ENCODE results near the gene PDGFRB.

Gene PDGFRB

DNA sequence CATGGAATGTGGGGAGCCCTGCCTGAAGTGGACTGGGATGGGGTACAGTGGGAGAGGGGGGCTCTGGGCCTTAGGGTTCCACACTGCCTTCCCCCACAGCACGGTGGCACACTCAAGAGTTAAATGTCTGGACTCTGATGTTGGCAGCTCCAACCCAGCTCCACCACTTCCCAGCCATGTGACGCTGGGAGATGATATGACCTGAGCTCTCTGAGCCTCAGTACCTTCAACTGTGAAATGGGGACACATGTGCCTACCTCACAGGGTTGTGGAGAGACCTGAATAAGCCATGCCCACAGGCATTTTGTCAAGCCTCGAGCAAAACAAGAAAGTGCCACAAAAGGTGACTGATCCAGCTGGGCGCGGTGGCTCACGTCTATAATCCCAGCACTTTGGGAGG, 3.4 kb upstream of the PDGFRB start:
- H3K9me3 ChIP-seq (ENCODE audit: control insufficient read depth, insufficient read depth, low read depth, low read length) = no peaks in the 10 kb centered on the region
- no peak overlapping the region for H3K27ac ChIP-seq (ENCODE audit: extremely low read depth, low read depth, low read length)
- TF ChIP-seq ZNF114 (tag by site-specific recombination; IDR thresholded peaks at IDR 0.05) (no peak), ZNF138 (tag by site-specific recombination; IDR thresholded peaks at IDR 0.05; ENCODE audit: borderline replicate concordance) (no peak), ZNF157 (tag by site-specific recombination; IDR thresholded peaks at IDR 0.05) (no peak), GLIS1 (tag by site-specific recombination; IDR thresholded peaks at IDR 0.05) (no peak), ZNF214 (tag by site-specific recombination; IDR thresholded peaks at IDR 0.05; ENCODE audit: borderline replicate concordance) (no peak), BCL11B (tag by site-specific recombination; IDR thresholded peaks at IDR 0.05; ENCODE audit: low read depth) (no peak), ZNF791 (tag by site-specific recombination; IDR thresholded peaks at IDR 0.05) (no peak), ZNF629 (tag by site-specific recombination; IDR thresholded peaks at IDR 0.05) (no peak), ZNF561 (tag by site-specific recombination; IDR thresholded peaks at IDR 0.05; ENCODE audit: borderline replicate concordance) (no peak), KLF10 (tag by site-specific recombination; IDR thresholded peaks at IDR 0.05) (no peak), ZNF768 (tag by site-specific recombination; IDR thresholded peaks at IDR 0.05) (no peak), TCF7L2 (IDR thresholded peaks at IDR 0.05; ENCODE audit: borderline replicate concordance, low read depth, low read length) (no peak), ZNF624 (tag by site-specific recombination; IDR thresholded peaks at IDR 0.05) (no peak), ZNF529 (tag by site-specific recombination; IDR thresholded peaks at IDR 0.05; ENCODE audit: insufficient replicate concordance) (no peak), ZFP69B (tag by site-specific recombination; IDR thresholded peaks at IDR 0.05) (no peak), ZFP41 (tag by site-specific recombination; IDR thresholded peaks at IDR 0.05; ENCODE audit: borderline replicate concordance) (no peak), SCRT1 (tag by site-specific recombination; IDR thresholded peaks at IDR 0.05; ENCODE audit: borderline replicate concordance) (no peak)
- TF ChIP-seq, protein P1, sequence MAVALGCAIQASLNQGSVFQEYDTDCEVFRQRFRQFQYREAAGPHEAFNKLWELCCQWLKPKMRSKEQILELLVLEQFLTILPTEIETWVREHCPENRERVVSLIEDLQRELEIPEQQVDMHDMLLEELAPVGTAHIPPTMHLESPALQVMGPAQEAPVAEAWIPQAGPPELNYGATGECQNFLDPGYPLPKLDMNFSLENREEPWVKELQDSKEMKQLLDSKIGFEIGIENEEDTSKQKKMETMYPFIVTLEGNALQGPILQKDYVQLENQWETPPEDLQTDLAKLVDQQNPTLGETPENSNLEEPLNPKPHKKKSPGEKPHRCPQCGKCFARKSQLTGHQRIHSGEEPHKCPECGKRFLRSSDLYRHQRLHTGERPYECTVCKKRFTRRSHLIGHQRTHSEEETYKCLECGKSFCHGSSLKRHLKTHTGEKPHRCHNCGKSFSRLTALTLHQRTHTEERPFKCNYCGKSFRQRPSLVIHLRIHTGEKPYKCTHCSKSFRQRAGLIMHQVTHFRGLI (tag by site-specific recombination; IDR thresholded peaks at IDR 0.05) = no peak
- no peak overlapping the region for H3K4me3 ChIP-seq (ENCODE audit: low read depth, low read length)
- no peaks in the 10 kb centered on the region for H3K4me1 ChIP-seq (ENCODE audit: control insufficient read depth, insufficient read depth, low read length)
- ChIA-PET CTCF (interaction anchor here (0.6 to 2.1 kb wide), 5 partner anchors 11 to 980 kb away, joined by 3 to 8 read pairs (median 4); no protein-coding TSS in a partner anchor), POLR2A (no interaction called here)
- H3K36me3 ChIP-seq (ENCODE audit: control insufficient read depth in 2 of 2, insufficient read depth in 1 of 2, low read length in 2 of 2) = no peaks in the 10 kb centered on the region

- ChIA-PET POLR2A (no interaction called here), CTCF (interaction anchor here (0.6 to 2.1 kb wide), 3 partner anchors 47 to 48 kb away, joined by 3 to 8 read pairs (median 4); no protein-coding TSS in a partner anchor)
- H3K4me3 ChIP-seq (ENCODE audit: low read depth, low read length) = no peak overlapping the region
- no peak overlapping the region for H3K27ac ChIP-seq (ENCODE audit: extremely low read depth, low read depth, low read length)
- H3K36me3 ChIP-seq (ENCODE audit: control insufficient read depth in 2 of 2, insufficient read depth in 1 of 2, low read length in 2 of 2) = no peaks in the 10 kb centered on the region
- H3K4me1 ChIP-seq (ENCODE audit: control insufficient read depth, insufficient read depth, low read length) = no peaks in the 10 kb centered on the region
- H3K9me3 ChIP-seq (ENCODE audit: control insufficient read depth, insufficient read depth, low read depth, low read length) = no peaks in the 10 kb centered on the region
- TF ChIP-seq RBAK (tag by site-specific recombination; IDR thresholded peaks at IDR 0.05) = no peak
- TF ChIP-seq ZNF660 (tag by site-specific recombination; IDR thresholded peaks at IDR 0.05) = no peak
- TF ChIP-seq ZEB2 (tag by site-specific recombination; IDR thresholded peaks at IDR 0.05) = no peak
- no peak for TF ChIP-seq ZNF664 (tag by site-specific recombination; IDR thresholded peaks at IDR 0.05)
- TF ChIP-seq SP7 (tag by site-specific recombination; IDR thresholded peaks at IDR 0.05) = no peak
- no peak for TF ChIP-seq ZNF529 (tag by site-specific recombination; IDR thresholded peaks at IDR 0.05; ENCODE audit: insufficient replicate concordance)
- no peak for TF ChIP-seq ZFP41 (tag by site-specific recombination; IDR thresholded peaks at IDR 0.05; ENCODE audit: borderline replicate concordance)
- TF ChIP-seq, protein P2, sequence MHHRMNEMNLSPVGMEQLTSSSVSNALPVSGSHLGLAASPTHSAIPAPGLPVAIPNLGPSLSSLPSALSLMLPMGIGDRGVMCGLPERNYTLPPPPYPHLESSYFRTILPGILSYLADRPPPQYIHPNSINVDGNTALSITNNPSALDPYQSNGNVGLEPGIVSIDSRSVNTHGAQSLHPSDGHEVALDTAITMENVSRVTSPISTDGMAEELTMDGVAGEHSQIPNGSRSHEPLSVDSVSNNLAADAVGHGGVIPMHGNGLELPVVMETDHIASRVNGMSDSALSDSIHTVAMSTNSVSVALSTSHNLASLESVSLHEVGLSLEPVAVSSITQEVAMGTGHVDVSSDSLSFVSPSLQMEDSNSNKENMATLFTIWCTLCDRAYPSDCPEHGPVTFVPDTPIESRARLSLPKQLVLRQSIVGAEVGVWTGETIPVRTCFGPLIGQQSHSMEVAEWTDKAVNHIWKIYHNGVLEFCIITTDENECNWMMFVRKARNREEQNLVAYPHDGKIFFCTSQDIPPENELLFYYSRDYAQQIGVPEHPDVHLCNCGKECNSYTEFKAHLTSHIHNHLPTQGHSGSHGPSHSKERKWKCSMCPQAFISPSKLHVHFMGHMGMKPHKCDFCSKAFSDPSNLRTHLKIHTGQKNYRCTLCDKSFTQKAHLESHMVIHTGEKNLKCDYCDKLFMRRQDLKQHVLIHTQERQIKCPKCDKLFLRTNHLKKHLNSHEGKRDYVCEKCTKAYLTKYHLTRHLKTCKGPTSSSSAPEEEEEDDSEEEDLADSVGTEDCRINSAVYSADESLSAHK (tag by site-specific recombination; IDR thresholded peaks at IDR 0.05) = no peak
- TF ChIP-seq ZNF311 (tag by site-specific recombination; IDR thresholded peaks at IDR 0.05; ENCODE audit: borderline replicate concordance) = no peak
- TF ChIP-seq, protein P3, sequence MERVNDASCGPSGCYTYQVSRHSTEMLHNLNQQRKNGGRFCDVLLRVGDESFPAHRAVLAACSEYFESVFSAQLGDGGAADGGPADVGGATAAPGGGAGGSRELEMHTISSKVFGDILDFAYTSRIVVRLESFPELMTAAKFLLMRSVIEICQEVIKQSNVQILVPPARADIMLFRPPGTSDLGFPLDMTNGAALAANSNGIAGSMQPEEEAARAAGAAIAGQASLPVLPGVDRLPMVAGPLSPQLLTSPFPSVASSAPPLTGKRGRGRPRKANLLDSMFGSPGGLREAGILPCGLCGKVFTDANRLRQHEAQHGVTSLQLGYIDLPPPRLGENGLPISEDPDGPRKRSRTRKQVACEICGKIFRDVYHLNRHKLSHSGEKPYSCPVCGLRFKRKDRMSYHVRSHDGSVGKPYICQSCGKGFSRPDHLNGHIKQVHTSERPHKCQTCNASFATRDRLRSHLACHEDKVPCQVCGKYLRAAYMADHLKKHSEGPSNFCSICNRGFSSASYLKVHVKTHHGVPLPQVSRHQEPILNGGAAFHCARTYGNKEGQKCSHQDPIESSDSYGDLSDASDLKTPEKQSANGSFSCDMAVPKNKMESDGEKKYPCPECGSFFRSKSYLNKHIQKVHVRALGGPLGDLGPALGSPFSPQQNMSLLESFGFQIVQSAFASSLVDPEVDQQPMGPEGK (tag by site-specific recombination; IDR thresholded peaks at IDR 0.05) = no peak
- TF ChIP-seq ZNF114 (tag by site-specific recombination; IDR thresholded peaks at IDR 0.05) = no peak
- TF ChIP-seq ZNF426 (tag by site-specific recombination; IDR thresholded peaks at IDR 0.05) = no peak
- no peak for TF ChIP-seq HOXD13 (CRISPR knock-in tag; IDR thresholded peaks at IDR 0.05; ENCODE audit: borderline replicate concordance)
- no peak for TF ChIP-seq ZNF670 (tag by site-specific recombination; IDR thresholded peaks at IDR 0.05; ENCODE audit: low read depth)
- TF ChIP-seq ZNF16 (tag by site-specific recombination; IDR thresholded peaks at IDR 0.05; ENCODE audit: low read depth) = no peak
Measured at GRCh38 chr5:150158170-150158949, 2.7 kb upstream of the PDGFRB start.

Measured in HEK293 (cell line).